LNCAP (cell line): Measurements from ENCODE around the gene MDM4.

Experiments
- TF ChIP-seq, protein P1 (sequence below): fragments of 450-650 bp; IDR thresholded peaks from 2 replicates; pipeline ENCODE4 v1.5.1; 2017; ENCODE audit warnings: mild to moderate bottlenecking

The MDM4 gene

DNA sequence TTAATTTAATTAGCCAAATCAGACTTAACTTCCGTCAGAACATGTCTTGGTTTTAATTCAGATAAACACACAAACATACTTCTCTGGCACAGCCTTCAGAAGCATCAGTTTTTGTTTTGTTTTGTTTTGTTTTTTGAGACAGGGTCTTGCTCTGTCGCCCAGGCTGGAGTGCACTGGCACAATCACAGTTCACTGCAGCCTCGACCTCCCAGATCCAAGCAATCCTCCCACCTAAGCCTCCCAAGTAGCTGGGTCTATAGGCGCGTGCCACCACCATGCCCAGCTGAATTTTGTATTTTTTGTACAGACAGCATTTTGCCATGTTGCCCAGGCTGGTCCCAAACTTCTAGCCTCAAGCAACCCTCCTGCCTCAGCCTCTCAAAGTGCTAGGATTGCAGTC is 34.7 kb downstream of the MDM4 start:
- TF ChIP-seq, protein P1, sequence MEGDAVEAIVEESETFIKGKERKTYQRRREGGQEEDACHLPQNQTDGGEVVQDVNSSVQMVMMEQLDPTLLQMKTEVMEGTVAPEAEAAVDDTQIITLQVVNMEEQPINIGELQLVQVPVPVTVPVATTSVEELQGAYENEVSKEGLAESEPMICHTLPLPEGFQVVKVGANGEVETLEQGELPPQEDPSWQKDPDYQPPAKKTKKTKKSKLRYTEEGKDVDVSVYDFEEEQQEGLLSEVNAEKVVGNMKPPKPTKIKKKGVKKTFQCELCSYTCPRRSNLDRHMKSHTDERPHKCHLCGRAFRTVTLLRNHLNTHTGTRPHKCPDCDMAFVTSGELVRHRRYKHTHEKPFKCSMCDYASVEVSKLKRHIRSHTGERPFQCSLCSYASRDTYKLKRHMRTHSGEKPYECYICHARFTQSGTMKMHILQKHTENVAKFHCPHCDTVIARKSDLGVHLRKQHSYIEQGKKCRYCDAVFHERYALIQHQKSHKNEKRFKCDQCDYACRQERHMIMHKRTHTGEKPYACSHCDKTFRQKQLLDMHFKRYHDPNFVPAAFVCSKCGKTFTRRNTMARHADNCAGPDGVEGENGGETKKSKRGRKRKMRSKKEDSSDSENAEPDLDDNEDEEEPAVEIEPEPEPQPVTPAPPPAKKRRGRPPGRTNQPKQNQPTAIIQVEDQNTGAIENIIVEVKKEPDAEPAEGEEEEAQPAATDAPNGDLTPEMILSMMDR, result no peak

DNA sequence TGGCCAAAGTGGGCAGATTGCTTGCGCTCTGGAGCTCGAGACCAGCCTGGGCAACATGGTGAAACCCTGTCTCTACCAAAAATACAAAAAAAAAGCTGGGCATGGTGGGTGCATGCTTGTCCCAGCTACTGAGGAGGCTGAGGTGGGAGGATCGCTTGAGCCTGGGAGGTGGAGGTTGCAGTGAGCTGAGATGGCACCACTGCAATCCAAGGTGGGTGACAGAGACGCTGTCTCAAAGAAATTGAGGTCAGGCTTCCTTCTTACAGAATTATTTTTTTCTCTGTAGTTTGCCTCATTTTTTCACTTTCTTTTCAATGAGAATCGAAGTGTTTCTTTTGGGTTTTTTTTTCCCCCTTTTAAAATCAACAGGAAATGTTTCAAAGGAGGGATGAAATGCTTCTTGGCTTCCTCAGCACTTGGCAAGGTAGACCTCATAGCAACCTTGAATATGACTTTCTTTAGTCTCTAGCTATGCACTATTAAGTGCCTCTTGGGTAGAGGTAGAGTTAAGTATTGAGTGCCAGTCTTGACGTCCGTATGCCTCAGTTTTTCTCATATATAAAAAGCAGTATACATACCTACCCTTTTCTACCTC is 40.3 kb downstream of the MDM4 start:
- TF ChIP-seq, protein P1, result no peak

DNA sequence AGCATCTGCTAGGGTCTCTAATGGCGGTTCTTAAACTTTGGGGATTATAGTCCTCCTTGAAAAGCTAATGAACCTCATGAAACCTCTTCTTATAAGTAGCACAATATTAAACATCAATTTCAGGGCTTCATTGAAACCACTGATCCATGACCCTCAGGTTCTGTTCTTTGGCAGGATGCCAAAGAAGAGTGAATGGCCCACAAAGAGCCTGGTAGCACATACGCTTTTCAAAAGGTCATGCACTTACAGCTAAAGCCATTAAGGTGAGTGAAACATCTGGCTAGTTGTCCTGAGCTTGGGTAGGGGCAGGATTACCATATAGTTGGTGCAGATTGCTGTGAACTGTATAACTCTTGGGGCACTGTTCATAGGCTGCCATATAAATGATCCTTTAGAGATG is 42.3 kb downstream of the MDM4 start:
- TF ChIP-seq, protein P1, result no peak

DNA sequence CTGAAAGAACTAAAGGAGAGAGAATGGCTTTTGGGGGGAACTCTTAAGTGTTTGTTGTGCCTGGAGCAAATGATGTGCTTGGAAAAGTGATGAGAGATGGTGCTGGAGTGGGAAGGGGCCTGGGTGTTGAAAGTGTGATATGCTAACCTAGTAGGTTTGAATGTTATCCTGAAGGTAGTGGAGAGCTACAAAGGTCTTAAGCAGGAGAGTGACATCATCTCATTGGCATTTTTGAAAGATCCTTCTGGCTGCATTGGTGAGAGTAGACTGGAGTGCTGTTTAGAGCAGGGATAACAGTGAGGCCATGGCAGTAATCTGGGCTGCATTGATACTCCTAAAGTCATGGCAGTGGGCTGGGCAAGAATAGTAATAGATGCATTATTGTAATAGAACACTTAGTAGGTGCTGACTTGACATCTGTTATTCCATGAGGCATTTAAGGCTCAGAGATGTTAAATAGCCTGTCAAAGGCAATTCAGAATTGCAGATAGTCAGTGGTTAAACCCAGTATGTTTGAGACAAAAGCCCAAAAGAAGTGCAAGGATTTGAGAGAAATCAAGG is 44.5 kb downstream of the MDM4 start:
- TF ChIP-seq, protein P1, result no peak

DNA sequence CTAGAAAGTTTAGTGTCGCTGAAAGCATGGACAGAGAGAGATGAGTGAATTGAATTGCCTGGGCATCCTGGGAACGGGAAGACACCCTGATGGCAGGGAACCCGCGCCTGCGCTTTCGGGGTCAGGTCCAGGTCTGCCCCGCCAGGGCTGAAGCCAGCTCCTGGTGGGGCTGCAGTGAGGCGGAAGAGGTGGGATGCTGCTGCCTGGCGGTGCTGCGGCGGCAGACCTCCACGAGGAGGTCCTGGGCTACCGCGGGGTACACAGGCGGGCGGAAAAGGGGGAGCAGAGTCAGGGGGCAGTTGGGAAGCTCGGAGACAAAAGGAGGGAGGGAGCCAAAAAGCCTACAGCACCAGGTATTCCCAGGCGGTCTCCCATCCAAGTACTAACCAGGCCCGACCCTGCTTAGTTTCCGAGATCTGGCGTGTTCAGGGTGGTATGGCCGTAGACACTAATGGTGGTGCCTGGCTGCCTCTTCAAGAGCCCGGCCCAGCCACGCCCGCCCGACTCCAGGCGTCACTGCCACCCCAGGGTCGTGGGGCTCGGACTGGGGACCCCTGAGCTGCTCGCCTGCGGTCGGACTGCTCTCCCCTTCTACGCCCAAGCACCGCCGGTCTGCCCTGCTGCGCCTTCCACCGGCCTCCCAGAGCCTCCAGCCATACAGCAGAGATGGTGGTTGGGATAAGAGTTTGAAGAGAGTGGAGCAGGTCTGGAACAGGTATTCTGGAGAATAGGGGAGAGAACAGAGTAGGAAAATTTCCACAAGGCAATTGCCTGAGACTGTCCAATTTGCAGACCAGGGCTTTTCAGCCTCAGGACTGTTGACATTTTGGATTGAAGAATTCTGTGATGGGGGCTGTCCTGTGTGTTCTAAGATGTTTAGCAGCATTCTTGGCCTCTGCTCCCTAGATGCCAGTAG is 46.1 kb downstream of the MDM4 start:
- TF ChIP-seq, protein P1, result no peak

GRCh38 chr1:204563307-204563706 is 47.1 kb downstream of the MDM4 start:
- TF ChIP-seq, protein P1, result no peak

DNA sequence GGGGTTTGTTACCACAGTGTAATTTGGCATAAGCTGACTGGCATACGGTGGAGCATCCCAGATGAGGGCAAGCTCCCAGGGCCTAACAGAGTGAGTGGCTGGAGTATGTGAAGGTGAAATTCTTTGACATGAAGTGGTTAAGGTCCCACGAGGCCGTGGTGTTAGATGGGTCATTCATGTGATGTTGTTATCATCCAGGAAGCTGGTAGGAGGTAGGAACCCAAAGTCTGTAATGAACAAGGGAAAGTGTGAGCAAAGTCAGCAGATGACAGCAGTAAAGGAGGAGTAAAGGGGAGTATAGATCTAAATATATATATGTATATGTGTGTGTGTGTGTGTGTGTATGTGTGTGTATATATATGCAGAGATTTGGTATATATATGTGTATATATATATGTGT is 47.6 kb downstream of the MDM4 start:
- TF ChIP-seq, protein P1, result no peak
